ENCODE data around the gene CAPRIN1.
"Not testable (repeated sequence)": the region's sequence is repeated elsewhere in the genome, so short reads cannot be mapped to it uniquely, and the experiment has no call there.

CAPRIN1 gene

GRCh38 chr11:34050581-34051348 is 766 bp upstream of the CAPRIN1 start:
- in situ Hi-C loops (cut with MboI; ENCODE audit: low sequenced_read_pairs) = no loop called here

- in situ Hi-C loops (cut with MboI; ENCODE audit: low sequenced_read_pairs) = no loop called here
Observed at GRCh38 chr11:34052036-34052607, 591 bp downstream of the CAPRIN1 start.

- in situ Hi-C loops (cut with MboI; ENCODE audit: low sequenced_read_pairs) = no loop called here
Observed at GRCh38 chr11:34052608-34053160, 1.2 kb downstream of the CAPRIN1 start.

- in situ Hi-C loops (cut with MboI; ENCODE audit: low sequenced_read_pairs) = no loop called here
Observed at GRCh38 chr11:34053161-34053686, 1.7 kb downstream of the CAPRIN1 start.

GRCh38 chr11:34054351-34054750 is 2.8 kb downstream of the CAPRIN1 start:
- in situ Hi-C loops (cut with MboI; ENCODE audit: low sequenced_read_pairs) = not testable (repeated sequence)

GRCh38 chr11:34055218-34056000 is 3.9 kb downstream of the CAPRIN1 start:
- in situ Hi-C loops (cut with MboI; ENCODE audit: low sequenced_read_pairs) = no loop called here

GRCh38 chr11:34056672-34057071 is 5.1 kb downstream of the CAPRIN1 start:
- in situ Hi-C loops (cut with MboI; ENCODE audit: low sequenced_read_pairs) = no loop called here

GRCh38 chr11:34063061-34063795 is 11.7 kb downstream of the CAPRIN1 start:
- in situ Hi-C loops (cut with MboI; ENCODE audit: low sequenced_read_pairs) = no loop called here

- in situ Hi-C loops (cut with MboI; ENCODE audit: low sequenced_read_pairs) = no loop called here
Observed at GRCh38 chr11:34064291-34064690, 12.8 kb downstream of the CAPRIN1 start.

- in situ Hi-C loops (cut with MboI; ENCODE audit: low sequenced_read_pairs) = no loop called here
Observed at GRCh38 chr11:34065505-34066203, 14.1 kb downstream of the CAPRIN1 start.

- in situ Hi-C loops (cut with MboI; ENCODE audit: low sequenced_read_pairs) = not testable (repeated sequence)
Observed at GRCh38 chr11:34066766-34067165, 15.2 kb downstream of the CAPRIN1 start.

- in situ Hi-C loops (cut with MboI; ENCODE audit: low sequenced_read_pairs) = no loop called here
Observed at GRCh38 chr11:34067383-34068065, 16.0 kb downstream of the CAPRIN1 start.

GRCh38 chr11:34068111-34068510 is 16.6 kb downstream of the CAPRIN1 start:
- in situ Hi-C loops (cut with MboI; ENCODE audit: low sequenced_read_pairs) = no loop called here

GRCh38 chr11:34071306-34071705 is 19.8 kb downstream of the CAPRIN1 start:
- in situ Hi-C loops (cut with MboI; ENCODE audit: low sequenced_read_pairs) = not testable (repeated sequence)

- in situ Hi-C loops (cut with MboI; ENCODE audit: low sequenced_read_pairs) = no loop called here
Observed at GRCh38 chr11:34072041-34072440, 20.5 kb downstream of the CAPRIN1 start.

GRCh38 chr11:34072832-34073231 is 21.3 kb downstream of the CAPRIN1 start:
- in situ Hi-C loops (cut with MboI; ENCODE audit: low sequenced_read_pairs) = no loop called here

GRCh38 chr11:34074391-34074790 is 22.9 kb downstream of the CAPRIN1 start:
- in situ Hi-C loops (cut with MboI; ENCODE audit: low sequenced_read_pairs) = no loop called here

- in situ Hi-C loops (cut with MboI; ENCODE audit: low sequenced_read_pairs) = no loop called here
Observed at GRCh38 chr11:34075178-34075820, 23.8 kb downstream of the CAPRIN1 start.

GRCh38 chr11:34080609-34081008 is 29.1 kb downstream of the CAPRIN1 start:
- in situ Hi-C loops (cut with MboI; ENCODE audit: low sequenced_read_pairs) = no loop called here

All from HL-60/S4 treated with retinoic acid at 250 ng/mL for 4 days and 3 days (cell line).